OCI-LY7 (cell line): ENCODE measurements around the gene EGFL7. TPM values are rescaled to one million over a fixed set of nuclear protein-coding genes. Genes with fewer than 3 reads are reported as not detected.
A peak's percentile ranks its signal among the peaks of the same experiment; 100 is the strongest.

Experiments
- Bru-seq: library from RNA; stranded (reverse); fragments of 400-500 nt; gene quantifications from one replicate; lab custom pipeline; 2021; lab: Mats Ljungman, UMichigan
- BruChase-seq, 2 experiments: library from RNA; stranded (reverse); fragments of 400-500 nt; gene quantifications; one replicate each; lab custom pipeline; 2021; lab: Mats Ljungman, UMichigan
- BruUV-seq: library from RNA; stranded (reverse); fragments of 400-500 nt; replicated peaks from 2 replicates; lab custom pipeline; 2021; lab: Mats Ljungman, UMichigan
- CTCF ChIA-PET: fragments of 300-600 bp; sonication (Branson Sonifier 250); formaldehyde crosslinking; loops from one replicate; lab custom pipeline; 2022; ENCODE audit warnings: antibody characterized with exemption; ENCODE audit not compliant: unreplicated experiment; lab: Charles Lee
- POLR2A ChIA-PET: fragments of 300-600 bp; sonication (Branson Sonifier 250); formaldehyde crosslinking; loops from one replicate; lab custom pipeline; 2022; ENCODE audit warnings: antibody characterized with exemption; lab: Charles Lee
- DNase-seq: peaks from one replicate; pipeline ENCODE4 v3.0.0-alpha.2; 2015; ENCODE audit warnings: low spot score
- H2AFZ ChIP-seq: fragments of 200-600 bp; sonication (generic), shearing (Covaris generic); 2 replicates; pipeline ENCODE4 v1.6.1; 2014; ENCODE audit warnings: mild to moderate bottlenecking, antibody characterized with exemption, low read length, moderate library complexity
- H3K27ac ChIP-seq: fragments of 200-600 bp; sonication (generic); 2 replicates; pipeline ENCODE4 v1.5.1; 2014; ENCODE audit warnings: mixed run types, low read depth, mild to moderate bottlenecking, moderate library complexity, low read length, inconsistent platforms; ENCODE audit not compliant: poor library complexity, severe bottlenecking
- H3K36me3 ChIP-seq: fragments of 200-600 bp; sonication (generic); 2 replicates; pipeline ENCODE4 v1.6.1; 2014; ENCODE audit warnings: mild to moderate bottlenecking, antibody characterized with exemption, low read length, moderate library complexity, mixed read lengths; ENCODE audit not compliant: insufficient read depth
- H3K4me1 ChIP-seq: fragments of 200-600 bp; sonication (generic); 2 replicates; pipeline ENCODE4 v1.5.1; 2014; ENCODE audit warnings: mild to moderate bottlenecking, low read length; ENCODE audit not compliant: insufficient read depth, poor library complexity, severe bottlenecking
- H3K4me2 ChIP-seq: fragments of 200-600 bp; sonication (generic); 2 replicates; pipeline ENCODE4 v1.6.1; 2014; ENCODE audit warnings: mild to moderate bottlenecking, low read length
- H3K4me3 ChIP-seq: fragments of 200-600 bp; sonication (generic); 2 replicates; pipeline ENCODE4 v1.5.1; 2014; ENCODE audit warnings: mild to moderate bottlenecking, low read depth, low read length; ENCODE audit not compliant: poor library complexity, severe bottlenecking
- H3K79me2 ChIP-seq: fragments of 200-600 bp; sonication (generic); 2 replicates; pipeline ENCODE4 v1.6.1; 2016; ENCODE audit warnings: low read depth, mild to moderate bottlenecking, low read length, moderate library complexity, mixed read lengths; ENCODE audit not compliant: insufficient read depth
- H3K9me2 ChIP-seq: fragments of 200-600 bp; sonication (generic); 2 replicates; pipeline ENCODE4 v1.6.1; 2016; ENCODE audit warnings: mild to moderate bottlenecking, low read length, mixed read lengths; ENCODE audit not compliant: insufficient read depth
- H3K9me3 ChIP-seq: fragments of 200-600 bp; sonication (generic); 2 replicates; pipeline ENCODE4 v1.6.1; 2014; ENCODE audit warnings: mild to moderate bottlenecking, mixed run types, low read length, mixed read lengths
- H4K20me1 ChIP-seq: fragments of 200-600 bp; sonication (generic); 2 replicates; pipeline ENCODE4 v1.6.1; 2014; ENCODE audit warnings: mild to moderate bottlenecking, antibody characterized with exemption, low read length, moderate library complexity, mixed read lengths; ENCODE audit not compliant: insufficient read depth
- CTCF ChIP-seq: fragments of 200-600 bp; sonication (generic); conservative IDR thresholded peaks from 2 replicates; pipeline ENCODE4 v1.5.1; 2014; ENCODE audit warnings: mild to moderate bottlenecking, antibody characterized with exemption, low read length, moderate library complexity, mixed read lengths
- EZH2phosphoT487 ChIP-seq: fragments of 200-600 bp; sonication (generic); IDR thresholded peaks from 2 replicates; pipeline ENCODE4 v1.6.1; 2018; ENCODE audit warnings: low read depth, borderline replicate concordance, mild to moderate bottlenecking, mixed run types, antibody characterized with exemption, low read length, moderate library complexity, mixed read lengths
- intact Hi-C: fragments of 100-400 bp; cut with micrococcal nuclease; formaldehyde crosslinking; loops from one replicate; pipeline ENCODE4 v1.10.0; 2022; ENCODE audit not compliant: unreplicated experiment
- long read RNA-seq: library from polyadenylated mRNA; stranded (forward); transcript quantifications from one replicate; pipeline ENCODE4 v2.0.0, GENCODE V29; 2022
- total RNA-seq, 2 experiments: library from RNA; depleted of rRNA in 1 of 2; stranded (reverse); fragments of >200 nt in 1 of 2; shearing (Covaris generic) in 1 of 2; gene quantifications; 2 replicates each; pipeline ENCODE4 v1.2.3, GENCODE V29; 2014 to 2022

Gene EGFL7
- total RNA-seq (2014; rRNA removed; shearing (Covaris generic)): not detected in 2 replicates
- total RNA-seq (2022): not detected in 2 replicates
- Bru-seq, nascent RNA: not detected
- percentile 12 among the genes with signal in this experiment for BruChase-seq, experiment 1, labeled RNA remaining after a 6-hour chase
- BruChase-seq, experiment 2, labeled RNA remaining after a 2-hour chase: percentile 8 among the genes with signal in this experiment
- long read RNA-seq: 0 reads

GRCh38 chr9:136662656-136663581, at the start of gene EGFL7:
Gene EGFL7, plus strand, starts transcription at chr9:136662916. Its CDS starts 5,367 bp downstream, at chr9:136668283.
- POLR2A ChIA-PET: no interaction called here
- no peaks in the 10 kb centered on the region for H3K36me3 ChIP-seq
- H3K4me2 ChIP-seq: no peak within 1 kb of the TSS
- BruUV-seq: no TSS peak
- intact Hi-C loops: no loop called here
- no peak within 1 kb of the TSS for H2AFZ ChIP-seq
- CTCF ChIA-PET: no interaction called here
- H3K4me1 ChIP-seq: no peaks in the 10 kb centered on the region
- H3K9me2 ChIP-seq: no peaks in the 10 kb centered on the region
- H3K9me3 ChIP-seq: no peaks in the 10 kb centered on the region
- TF ChIP-seq CTCF (no peak), EZH2phosphoT487 (no peak)
- H3K79me2 ChIP-seq: no peaks in the 10 kb centered on the region
- H3K27ac ChIP-seq: no peak within 1 kb of the TSS
- H3K4me3 ChIP-seq: no peak within 1 kb of the TSS
- H4K20me1 ChIP-seq: no peaks in the 10 kb centered on the region
- DNase-seq: no peak

- CTCF ChIA-PET: interaction anchor here (0.6 kb wide), 1 partner anchor 152 kb away, joined by 3 read pairs; no protein-coding TSS in a partner anchor
- Histone ChIP-seq H2AFZ (no peak overlapping the region), H4K20me1 (no peaks in the 10 kb centered on the region), H3K4me2 (no peak overlapping the region), H3K9me3 (no peaks in the 10 kb centered on the region), H3K27ac (no peak overlapping the region), H3K4me3 (no peak overlapping the region), H3K4me1 (peaks cover 13% of the 10 kb centered on the region), H3K36me3 (no peaks in the 10 kb centered on the region), H3K79me2 (no peaks in the 10 kb centered on the region), H3K9me2 (no peaks in the 10 kb centered on the region)
- DNase-seq: no peak
- POLR2A ChIA-PET: no interaction called here
- TF ChIP-seq EZH2phosphoT487 (no peak), CTCF (no peak)
- intact Hi-C loops: no loop called here
- no TSS peak for BruUV-seq
Measured at GRCh38 chr9:136613824-136614371, 48.8 kb upstream of the EGFL7 start.
